GM03348 (cell line): Measurements from ENCODE around the gene PALLD.
"Not testable (repeated sequence)": the region's sequence is repeated elsewhere in the genome, so short reads cannot be mapped to it uniquely, and the experiment has no call there.

Source experiments
- DNase-seq: peaks from one replicate; pipeline ENCODE4 v3.0.0; 2012; ENCODE audit warnings: low spot score

The PALLD gene

DNA sequence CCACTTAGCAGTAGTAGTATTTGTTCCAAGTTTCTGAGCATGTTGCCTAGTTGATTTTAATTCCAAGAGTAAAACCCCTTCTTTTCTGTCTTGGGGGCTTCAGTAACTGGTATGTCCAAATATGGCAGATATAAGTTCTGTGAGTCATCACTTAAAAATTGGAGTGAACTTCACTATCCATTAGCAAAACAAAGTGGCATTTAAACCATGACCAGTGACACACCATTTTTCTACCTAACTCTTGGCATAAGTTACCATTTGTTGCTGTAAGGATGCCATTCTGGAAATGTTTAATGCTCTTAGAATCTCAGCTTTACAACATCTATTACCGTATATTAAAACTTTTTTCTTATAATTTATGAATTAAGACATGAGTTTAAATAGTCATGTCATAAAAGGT is 411.2 kb downstream of the PALLD start:
- peak; percentile 13 for DNase-seq

DNA sequence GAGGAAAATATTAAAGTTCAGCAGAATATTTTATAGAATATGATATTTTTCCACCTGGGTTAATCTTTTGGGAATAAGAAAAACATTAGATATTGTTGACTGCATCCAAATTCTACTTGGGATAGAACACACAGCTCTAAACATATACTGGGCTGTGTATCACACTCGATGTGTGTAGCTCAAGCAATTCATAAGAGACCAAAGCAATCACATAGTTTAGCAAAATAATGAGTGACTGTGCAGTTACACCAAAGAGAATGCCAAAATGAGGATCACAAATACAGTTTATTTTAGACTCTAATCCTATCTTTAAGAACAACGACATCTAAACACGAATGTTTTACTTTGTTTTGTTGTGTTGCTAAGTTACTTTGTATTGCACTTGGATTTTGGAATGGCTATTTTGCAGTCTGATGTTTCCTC is 412.0 kb downstream of the PALLD start:
- no peak for DNase-seq

DNA sequence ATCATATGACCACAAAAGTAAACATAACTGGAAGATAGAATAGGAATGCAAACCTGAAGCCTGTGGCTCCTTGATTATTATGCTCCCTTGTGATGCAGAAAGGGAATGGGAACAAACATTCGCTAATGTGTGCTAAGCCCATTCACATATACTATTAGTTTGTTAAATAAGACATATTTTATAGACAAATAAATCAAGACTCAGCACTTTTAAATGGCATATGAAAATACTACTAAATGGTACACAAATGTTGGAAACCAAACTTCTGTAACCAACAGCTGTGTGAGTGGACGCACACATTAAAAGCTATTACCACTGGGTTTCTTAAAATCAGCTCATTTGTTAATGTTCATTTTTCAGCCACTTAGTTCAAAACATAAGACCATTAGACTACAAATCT is 417.2 kb downstream of the PALLD start:
- no peak for DNase-seq

DNA sequence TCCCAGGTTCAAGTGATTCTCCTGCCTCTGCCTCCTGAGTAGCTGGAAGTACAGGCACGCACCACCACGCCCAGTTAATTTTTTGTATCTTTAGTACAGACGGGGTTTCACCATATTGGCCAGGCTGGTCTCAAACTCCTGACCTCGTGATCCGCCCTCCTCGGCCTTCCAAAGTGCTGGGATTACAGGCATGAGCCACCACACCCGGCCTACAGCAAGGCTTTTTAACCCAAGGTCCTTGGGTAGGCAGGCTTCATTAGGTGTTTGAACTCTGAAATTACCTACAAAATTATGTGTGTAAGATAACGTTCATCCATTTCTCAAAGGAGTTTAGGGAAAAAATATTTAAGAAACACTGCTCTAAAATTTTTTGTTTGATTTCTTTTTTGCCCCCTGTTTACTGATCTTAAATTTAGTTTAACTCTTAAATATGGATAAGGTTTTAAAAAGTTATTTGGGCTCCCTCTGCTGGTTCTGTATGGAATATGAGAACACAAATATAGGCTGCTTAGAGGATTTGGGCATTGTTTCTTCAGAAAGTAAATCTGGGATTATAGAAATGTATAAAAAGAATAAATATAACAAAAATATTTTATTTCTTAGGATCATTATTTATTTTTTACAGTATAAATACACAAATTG is 420.4 kb downstream of the PALLD start:
- peak; percentile 67 for DNase-seq

DNA sequence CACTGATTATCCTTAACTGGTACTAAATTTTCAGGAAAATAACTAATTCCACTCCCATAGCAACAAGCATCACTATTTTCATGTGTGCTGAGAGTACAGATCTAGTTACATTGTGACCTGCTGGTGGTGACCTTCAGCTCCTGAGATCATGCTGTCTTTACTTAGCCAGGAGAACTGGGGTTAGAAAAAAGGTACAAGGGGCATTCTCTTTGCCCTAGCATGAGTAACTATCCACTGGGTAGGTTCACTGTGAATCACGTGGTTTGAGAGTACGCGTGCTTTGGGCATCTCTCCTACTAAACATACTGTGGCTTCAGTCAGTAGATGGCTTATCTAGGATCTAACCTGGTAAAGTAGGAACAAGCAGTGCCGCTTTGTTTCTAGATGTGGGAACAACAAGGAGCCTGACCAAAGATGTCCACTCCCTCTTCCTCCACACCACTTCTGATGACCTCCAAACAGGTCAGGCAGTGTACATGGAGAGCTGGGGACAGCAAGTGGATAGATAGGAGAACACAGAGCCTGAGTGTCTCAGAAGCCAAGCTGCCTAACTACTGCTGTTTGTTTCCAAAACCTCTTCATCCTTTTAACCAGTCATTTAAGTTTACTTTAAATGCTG is 423.0 kb downstream of the PALLD start:
- DNase-seq = no peak

DNA sequence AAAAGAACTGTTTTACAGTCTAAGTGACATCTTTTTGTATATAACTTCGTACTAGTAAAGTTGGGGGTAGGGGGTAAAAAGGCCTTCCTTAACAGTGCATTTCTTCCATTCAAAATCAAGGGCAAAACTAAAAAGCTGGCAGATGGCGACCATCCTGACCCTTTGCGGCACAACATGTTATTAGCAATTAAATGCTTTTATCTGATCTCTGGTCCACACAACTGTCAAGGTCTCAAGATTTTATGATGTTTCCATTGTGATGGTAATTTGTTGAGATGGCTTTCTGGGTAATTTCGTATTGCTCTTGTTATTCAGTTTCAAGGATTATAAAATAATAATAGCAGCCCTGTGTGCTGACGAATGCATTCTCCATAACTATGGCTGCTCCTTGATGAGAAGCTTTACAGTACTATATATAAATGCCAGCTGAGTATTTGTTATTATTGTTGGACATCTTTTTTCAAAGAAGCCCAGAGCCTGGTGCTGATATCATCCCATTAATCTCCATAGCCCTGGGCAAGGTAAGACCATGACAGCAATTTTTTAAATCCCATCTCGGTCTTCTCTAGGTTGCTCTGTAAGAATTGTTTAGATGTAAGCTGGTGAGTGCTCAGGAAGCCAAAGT is 423.7 kb downstream of the PALLD start:
- DNase-seq = no peak

DNA sequence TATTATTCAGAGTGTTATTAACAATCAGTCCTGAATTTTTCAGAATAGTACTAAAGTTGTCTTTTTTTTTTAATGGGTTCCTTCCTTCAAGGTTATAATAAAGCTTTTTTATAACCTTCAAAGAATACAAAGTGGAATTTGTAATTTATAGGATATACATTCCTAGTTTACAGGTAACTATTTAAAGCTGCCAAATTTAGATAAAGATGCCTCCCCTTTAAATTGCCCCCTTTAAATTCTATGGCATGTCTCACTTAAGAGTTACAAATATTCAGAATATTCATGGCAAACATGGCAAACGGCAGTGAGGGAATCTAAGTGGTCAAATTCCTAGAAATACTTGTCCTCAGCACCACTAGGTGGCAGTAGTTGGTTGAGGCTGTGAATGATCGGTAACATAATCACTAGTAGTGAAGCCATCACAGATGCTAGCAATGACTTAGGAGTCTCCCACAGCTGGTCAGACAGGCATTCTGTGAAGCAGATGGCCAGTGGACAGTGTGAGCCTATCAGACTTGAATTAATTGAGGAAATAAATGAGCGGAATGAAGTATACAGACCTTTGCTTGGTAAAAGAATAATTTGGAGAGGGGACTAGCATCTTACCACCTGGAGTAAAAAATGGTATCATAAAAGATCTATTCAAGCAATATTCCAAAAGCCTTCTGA is 426.8 kb downstream of the PALLD start:
- peak; percentile 79 for DNase-seq

DNA sequence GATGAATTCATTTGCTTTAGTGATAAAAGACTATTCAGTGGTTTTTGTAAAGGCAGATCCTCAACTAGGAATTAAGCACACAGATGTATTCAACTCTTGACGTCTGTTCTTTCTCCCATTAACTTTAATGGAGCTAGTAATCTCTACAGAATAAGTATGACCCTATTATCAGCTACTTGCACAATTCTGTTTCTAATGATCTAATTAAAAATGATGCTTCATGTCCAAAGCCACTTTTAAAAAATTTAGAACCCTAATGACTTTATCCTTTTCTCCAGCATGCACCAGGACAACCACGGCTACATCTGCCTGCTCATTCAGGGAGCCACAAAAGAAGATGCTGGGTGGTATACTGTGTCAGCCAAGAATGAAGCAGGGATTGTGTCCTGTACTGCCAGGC is 427.8 kb downstream of the PALLD start:
- no peak for DNase-seq

DNA sequence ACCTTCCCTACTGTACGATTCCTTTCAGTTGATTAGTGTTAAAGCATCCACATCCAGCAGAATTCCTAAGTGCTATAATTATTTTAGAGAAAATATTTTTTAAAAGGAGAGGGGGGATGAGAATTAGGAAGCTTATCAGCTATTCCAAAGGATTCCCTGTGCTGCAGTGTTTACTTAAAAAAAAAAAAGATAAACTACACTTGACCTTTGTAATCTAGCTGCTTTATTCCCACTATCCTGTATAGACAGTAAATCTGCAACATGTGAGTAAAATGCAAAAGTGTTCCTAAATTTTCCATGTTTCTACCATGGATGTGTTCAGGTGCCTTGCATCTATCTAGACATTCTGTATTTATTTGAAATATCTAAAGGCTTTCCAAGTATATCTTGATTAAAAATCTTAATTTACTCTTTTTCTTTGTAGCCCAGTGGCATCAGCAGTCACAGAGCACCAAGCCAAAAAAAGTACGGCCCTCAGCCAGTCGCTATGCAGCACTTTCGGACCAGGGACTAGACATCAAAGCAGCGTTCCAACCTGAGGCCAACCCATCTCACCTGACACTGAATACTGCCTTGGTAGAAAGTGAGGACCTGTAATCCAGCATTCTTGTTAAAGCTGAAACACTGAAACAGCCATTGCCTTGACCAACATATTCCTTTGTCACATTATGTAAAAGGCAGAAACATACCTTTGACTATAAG is 429.1 kb downstream of the PALLD start:
- DNase-seq = no peak

DNA sequence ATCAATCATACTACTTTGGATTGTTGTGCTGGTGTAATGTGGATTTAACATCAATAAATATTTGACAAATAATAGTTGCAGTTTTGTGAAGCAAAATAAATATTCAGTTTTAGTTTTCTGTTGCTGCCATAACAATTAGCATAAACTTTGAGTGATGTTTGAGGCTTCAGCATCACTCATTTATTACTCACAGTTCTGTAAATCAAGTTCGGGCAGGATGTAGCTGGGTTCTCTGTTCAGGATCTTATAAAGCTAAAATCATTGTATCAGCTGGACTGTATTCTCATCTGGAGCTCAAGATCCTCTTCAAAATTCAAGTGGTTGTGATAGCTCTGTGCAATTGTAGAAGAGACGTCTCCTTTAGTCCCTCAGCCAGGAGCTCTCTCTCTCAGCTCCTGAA is 431.5 kb downstream of the PALLD start:
- DNase-seq = no peak

DNA sequence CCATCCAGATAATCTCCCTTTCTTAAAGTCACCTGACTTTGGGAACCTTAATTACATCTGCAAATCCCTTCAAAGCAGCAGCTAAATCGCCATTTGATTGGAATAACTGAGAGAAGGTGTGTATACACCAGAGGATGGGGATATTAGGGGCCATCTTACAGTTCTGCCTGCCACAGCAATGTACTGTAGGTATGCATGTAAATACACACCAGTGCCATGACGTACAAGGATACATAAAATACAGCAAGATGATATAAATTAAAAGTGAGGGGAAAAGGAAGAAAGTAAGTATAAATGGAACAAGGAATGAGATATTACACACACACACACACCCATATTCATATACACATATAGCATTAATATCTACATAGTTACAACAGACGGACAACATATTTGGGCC is 432.0 kb downstream of the PALLD start:
- no peak for DNase-seq

DNA sequence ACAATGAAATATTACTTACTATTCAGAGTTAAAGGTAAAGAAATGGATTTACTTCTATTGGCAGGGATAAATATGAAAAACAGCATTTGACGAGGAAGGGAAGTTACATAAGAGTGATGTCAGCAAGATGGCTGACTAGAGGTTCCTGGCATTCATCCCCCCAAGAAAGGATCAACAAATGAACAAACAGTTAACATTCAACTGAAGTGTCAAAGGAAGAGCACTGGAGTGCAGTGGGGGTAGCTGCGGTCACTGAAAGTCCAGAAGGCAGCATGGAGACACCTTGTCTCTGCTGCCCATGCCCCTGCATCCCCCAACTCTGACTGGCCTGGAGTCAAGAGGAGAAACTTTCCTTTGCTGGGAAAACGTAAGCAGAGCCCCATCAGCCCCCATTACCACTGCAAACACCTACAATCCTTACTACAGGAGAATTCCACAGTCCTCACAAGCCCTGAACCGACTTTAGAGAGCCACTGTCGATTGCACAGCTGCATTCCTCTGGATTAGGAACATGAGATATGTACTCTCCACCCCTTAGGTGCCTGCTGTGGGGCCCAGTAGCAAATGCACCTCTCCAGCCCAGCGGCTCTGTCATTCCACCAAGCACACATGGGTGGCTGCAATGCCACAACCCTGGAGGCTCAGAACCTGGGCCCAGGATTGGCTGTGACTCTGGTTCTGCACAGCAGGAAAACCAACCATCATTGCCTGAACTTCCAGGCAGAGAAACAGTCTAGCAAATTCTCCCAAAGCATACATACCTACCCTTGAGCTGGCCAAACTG is 433.8 kb downstream of the PALLD start:
- no peak for DNase-seq

DNA sequence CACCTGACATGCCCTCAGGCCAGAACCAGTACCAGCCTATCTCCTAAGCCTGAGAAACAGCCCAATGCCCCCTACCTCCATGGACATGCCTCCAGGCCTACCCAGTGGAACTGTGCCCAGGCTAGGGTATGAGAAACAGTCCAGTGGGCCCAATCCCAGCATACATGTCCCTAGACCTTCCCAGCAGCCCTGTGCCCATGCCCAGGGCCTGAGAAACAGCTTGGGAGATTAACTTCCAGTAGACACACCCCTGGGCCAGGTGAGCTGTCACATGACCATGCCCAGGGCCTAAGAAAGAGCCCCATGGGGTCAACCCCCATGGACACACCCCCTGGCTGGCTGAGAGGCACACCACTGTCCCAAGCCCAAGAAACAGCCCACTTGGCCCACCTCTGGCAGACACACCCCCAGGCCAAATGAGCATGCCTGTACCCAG is 434.4 kb downstream of the PALLD start:
- DNase-seq = no peak

DNA sequence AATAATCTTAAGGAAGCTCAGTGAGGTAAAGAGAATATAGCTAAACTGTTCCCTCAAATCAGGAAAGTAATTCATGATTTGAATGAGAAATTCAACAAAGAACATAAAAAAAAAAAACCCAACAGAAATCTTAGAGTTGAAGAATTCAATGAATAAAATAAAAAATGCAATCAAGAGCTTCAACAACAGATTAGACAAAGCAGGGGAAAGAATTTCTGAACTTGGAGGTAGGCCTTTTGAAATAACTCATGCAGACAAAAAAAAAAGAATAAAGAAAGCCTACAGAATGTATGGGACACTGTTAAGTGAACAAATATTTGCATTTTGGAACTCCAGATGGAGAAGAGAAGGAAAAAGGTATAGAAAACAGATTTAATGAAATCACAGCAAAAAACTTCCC is 435.3 kb downstream of the PALLD start:
- DNase-seq = no peak

DNA sequence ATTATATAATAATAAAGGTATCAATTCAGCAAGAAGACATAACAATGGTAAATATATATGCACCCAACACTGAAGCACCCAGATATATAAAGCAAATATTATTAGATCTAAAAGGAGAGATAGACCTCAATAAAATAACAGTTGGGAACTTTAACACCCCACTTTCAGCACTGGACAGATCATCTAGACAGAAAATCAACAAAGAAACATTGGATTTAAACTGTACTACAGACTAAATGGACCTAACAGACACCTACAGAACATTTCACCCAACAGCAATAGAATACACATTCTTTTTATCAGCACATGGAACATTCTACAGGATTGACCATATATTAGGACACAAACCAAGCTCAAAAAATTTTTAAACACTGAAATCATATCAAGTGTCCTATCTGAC is 436.6 kb downstream of the PALLD start:
- no peak for DNase-seq

DNA sequence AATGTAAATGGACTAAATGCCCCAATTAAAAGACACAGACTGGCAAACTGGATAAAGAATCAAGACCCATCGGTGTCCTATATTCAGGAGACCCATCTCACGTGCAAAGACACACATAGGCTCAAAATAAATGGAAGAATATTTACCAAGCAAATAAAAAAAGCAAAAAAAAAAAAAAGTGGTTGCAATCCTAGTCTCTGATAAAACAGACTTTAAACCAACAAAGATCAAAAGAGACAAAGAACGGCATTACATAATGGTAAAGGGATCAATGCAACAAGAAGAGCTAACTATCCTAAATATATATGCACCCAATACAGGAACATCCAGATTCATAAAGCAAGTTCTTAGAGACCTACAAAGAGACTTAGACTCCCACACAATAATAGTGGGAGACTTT is 440.6 kb downstream of the PALLD start:
- not testable (repeated sequence) for DNase-seq

DNA sequence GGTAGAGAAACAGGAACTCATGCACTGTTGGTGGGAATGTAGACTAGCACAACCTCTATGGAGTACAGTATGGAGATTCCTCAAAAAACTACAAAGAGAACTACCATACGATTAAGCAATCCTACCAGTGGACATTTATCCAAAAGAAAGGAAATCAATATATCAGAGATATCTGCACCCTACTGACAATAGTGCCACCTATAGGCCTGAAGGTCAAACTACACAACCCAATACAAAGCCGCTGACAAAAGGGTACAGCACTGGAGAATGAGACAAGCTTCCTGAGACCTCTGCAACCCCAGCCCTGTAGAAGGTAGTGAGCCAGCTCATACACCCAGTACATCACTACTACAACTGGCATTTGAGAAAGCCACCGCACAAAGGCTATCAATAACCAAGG is 446.1 kb downstream of the PALLD start:
- no peak for DNase-seq

DNA sequence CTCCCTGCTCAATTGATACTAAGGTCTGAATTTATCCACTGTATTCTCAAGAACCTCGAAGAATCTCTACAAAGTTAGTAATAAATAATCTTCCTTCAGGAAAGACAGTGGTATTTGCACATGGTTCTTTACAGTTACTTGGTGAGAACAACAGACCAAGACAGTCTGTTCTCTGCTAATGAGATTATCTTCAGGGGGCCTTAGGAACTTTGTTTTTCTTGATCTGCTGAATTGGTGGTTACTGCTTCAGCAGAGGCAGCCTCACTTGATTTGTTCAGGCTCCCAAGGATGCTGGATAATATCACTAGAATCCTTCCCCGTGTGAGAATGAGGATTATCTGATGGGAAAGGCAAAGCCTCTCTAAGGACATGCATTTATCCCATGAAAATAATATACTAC is 448.4 kb downstream of the PALLD start:
- no peak for DNase-seq

DNA sequence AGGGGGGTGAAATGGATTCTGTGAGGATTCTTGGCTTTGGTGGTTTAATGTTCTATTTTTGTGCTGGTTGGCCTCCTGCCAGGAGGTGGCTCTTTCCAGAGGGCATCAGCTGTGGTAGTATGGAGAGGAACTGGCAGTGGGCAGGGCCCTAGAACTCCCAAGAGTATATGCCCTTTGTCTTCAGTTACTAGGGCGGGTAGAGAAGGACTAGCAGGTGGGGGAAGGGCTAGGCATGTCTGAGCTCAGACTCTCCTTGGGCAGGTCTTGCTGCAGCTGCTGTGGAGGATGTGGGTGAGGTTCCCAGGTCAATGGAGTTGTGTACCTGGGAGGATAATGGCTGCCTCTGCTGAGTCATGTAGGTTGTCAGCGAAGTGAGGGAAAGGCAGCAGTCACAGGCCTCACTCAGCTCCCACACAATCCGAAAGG is 456.0 kb downstream of the PALLD start:
- not testable (repeated sequence) for DNase-seq

DNA sequence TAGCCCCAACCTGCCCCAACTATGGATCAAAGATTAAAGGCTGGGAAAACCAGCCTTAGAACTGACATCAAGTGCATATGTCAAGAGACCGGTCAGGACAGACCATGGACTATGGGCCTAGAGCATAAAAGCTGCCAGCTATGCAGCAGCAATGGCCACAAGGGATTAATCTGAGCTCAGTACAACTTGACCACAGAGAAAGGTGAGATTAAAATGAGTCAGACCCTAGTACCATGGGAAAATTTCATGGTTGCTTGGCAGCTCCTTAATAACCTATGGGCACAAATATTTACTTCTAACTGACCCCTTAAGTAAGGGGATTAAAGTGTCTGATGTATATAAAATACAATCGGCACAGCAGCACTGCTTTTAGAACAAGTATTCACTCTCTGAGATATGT is 458.8 kb downstream of the PALLD start:
- no peak for DNase-seq

DNA sequence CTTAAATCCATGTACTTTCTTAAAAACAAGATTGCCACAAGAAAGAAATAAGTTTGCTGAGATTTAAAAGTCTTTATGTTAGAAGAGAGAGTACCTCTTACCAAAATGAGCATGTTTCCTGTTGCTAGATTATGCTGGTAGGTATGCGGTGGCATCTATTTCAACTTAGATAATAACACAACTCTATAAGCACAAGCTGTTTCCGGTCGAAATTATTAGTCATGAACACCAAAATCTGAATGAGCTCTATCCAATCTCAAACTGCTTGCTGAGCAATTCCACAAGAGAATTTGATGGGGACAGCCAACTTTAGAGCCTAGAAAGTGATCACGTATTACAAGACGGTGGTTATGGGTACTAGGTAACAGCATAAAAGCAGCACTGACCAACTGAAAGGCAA is 463.9 kb downstream of the PALLD start:
- DNase-seq = no peak

DNA sequence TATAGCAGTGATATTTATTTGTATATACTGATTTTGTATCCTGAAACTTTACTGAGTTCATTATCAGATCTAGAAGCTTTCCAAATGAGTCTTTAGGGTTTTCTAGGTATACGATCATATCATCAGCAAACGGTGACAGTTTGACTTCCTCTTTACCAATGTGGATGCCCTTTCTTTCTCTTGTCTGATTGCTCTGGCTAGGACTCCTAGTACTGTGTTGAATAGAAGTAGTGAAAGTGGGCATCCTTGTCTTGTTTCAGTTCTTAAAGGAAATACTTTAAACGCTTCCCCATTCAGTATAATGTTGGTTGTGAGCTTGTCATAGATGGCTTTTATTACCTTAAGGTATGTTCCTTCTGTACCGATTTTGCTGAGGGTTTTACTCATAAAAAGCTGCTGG is 475.7 kb downstream of the PALLD start:
- DNase-seq = no peak
